Measurements from ENCODE around the gene NRL. TPM values are rescaled to one million over a fixed set of nuclear protein-coding genes. Genes with fewer than 3 reads are reported as not detected.
"Not testable (repeated sequence)": the region's sequence is repeated elsewhere in the genome, so short reads cannot be mapped to it uniquely, and the experiment has no call there.

NRL gene
- total RNA-seq, 1 experiment from 2014 or later = 3.1 TPM

- no peak for DNase-seq (ENCODE audit: low read depth)
These were observed 9.0 kb upstream of the NRL start for GRCh38 chr14:24123424-24124417.

GRCh38 chr14:24122898-24123297, 8.1 kb upstream of the NRL start:
- no peak for DNase-seq (ENCODE audit: low read depth)

GRCh38 chr14:24122416-24122815, 7.7 kb upstream of the NRL start:
- no peak for DNase-seq (ENCODE audit: low read depth)

- no peak for DNase-seq (ENCODE audit: low read depth)
These were observed 6.5 kb upstream of the NRL start for GRCh38 chr14:24121210-24121609.

DNA sequence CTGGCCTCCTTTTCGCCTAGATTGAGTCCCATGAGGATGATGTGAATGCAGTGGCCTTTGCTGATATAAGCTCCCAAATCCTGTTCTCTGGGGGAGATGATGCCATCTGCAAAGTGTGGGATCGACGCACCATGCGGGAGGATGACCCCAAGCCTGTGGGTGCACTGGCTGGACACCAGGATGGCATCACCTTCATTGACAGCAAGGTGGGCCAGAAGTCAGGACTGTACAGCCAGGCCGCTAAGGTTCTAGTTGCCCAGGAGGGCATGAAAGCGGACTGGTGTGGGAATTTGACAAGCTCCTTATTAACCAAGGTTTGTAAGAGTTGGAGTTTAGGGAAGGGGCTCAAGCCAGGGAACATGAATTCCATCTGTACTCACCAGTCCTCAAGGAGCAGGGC, 4.9 kb upstream of the NRL start:
- DNase-seq (ENCODE audit: low read depth) = no peak

DNA sequence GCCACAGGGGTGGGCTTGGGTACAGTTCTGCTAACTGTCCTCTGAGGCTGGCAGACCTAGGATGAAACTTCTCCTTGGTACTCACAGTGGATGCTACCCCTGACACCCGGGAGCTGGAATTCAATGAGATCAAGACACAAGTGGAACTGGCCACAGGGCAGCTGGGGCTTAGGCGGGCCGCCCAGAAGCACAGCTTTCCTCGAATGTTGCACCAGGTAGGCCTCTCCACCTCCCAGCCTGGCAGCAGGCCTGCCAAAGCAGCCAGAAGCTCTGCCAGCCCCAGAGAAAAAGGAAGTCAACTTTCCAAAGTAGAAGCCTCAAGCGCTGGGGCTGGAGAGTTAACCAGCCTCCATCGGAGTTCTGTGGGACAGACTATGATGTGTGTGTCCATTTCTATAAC, 2.4 kb upstream of the NRL start:
- DNase-seq (ENCODE audit: low read depth) = no peak

DNA sequence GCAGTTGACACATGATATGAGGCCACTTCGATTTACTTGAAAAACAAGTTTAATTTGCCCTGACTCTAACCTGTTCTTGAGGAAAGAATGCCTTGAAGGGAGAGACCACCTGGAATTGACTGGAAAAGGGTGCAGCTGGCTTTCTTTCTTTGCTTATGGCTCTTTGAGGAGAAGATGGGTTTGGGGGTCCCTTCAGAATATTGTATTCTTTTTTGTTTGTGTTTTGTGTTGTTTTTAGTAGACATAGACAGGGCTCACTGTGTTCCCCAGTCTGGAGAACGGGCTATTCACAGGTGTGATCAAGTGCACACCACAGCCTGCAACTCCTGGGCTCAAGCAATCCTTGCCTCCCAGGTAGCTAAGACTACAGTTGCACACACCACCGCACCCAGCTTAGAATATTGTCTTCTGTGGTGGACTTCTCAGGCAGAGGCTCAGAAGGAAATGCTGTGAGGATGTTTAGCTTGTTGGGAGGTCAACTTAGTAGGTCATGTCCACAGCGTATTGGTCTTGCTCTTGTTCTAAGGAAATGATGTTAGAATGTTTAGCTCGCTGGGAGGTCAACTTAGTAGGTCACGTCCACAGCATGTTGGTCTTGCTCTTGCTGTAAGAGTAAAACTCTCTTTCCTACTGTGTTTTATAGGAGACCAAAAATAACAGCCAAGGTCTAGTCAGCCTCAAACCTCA, 1.5 kb upstream of the NRL start:
- DNase-seq (ENCODE audit: low read depth) = no peak

GRCh38 chr14:24115422-24116127, 826 bp upstream of the NRL start:
- no peak for DNase-seq (ENCODE audit: low read depth)

DNA sequence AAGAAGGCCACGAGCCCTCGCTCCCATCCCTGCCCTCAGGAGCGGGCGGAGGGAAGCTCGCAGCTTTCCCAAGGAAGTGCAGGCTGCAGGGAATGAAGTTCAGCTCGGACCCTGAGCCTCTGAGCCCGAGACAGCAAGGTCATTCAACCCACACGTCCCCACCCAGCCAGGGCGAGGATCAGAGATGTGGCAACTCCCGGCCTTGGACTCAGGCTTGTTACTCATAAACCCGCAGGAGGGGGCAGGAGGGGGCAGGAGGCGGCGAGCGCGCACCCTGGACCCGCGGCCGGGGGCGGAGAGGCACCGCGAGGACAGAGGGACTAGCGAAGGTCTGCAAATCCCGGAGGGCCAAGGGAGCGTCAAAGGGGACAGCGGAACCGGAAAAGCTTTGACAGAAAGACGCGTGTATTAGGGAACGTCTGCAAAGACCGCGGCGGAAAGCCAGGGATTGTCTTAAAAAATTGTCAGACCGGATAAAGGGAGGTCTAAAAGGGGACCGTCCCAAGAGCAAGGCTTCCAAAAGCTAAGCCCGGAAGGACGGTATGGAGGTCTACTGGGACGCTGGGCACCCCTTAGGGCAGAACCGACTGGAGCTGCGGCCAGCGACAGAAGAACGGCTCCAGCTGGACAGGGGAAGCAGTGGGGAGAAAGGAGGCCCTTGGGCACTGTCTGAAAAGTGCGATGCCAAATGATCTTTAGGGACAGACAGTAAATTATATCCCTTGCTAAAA, 783 bp downstream of the NRL start:
- peak; percentile 94 for DNase-seq (ENCODE audit: low read depth)

- no peak for DNase-seq (ENCODE audit: low read depth)
These were observed 1.4 kb downstream of the NRL start for GRCh38 chr14:24113379-24113800.

DNA sequence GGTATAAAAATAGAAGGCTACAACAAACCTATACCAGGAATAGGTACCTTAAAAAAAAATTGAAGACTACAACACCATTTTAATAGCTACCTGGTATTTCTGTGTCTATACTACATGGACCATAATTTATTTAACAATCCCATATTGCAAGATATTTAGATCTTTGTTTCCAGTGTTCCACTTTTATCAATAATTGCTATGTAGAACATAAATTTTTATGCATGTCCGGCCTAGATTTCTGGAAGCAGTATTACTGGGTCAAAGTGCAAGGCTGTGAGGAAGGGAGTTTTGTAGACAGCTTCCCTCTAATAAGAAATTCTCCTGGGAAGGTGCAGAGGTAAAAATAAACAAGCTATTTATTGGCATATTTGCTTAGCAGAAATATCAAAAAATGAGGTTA, 4.2 kb downstream of the NRL start:
- no peak for DNase-seq (ENCODE audit: low read depth)

DNA sequence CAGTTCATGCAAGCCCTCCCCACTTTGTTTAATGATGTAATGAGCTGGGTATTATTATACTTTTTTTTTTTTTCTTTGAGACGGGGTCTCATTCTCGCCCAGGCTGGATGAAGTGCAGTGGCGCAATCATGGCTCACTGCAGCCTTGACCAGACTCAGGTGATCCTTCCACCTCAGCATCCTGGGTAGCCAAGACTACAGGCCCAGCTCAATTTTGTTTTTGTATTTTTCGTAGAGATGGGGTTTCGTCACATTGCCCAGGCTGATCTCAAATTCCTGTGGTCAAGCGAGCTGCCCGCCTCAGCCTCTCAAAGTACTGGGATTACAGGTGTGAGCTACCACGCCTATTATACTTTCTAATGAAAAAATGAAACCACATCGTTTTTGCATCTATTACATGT, 4.7 kb downstream of the NRL start:
- DNase-seq (ENCODE audit: low read depth) = no peak

GRCh38 chr14:24108336-24108874, 6.3 kb downstream of the NRL start:
- no peak for DNase-seq (ENCODE audit: low read depth)

GRCh38 chr14:24106672-24107271, 8.0 kb downstream of the NRL start:
- DNase-seq (ENCODE audit: low read depth) = no peak

DNA sequence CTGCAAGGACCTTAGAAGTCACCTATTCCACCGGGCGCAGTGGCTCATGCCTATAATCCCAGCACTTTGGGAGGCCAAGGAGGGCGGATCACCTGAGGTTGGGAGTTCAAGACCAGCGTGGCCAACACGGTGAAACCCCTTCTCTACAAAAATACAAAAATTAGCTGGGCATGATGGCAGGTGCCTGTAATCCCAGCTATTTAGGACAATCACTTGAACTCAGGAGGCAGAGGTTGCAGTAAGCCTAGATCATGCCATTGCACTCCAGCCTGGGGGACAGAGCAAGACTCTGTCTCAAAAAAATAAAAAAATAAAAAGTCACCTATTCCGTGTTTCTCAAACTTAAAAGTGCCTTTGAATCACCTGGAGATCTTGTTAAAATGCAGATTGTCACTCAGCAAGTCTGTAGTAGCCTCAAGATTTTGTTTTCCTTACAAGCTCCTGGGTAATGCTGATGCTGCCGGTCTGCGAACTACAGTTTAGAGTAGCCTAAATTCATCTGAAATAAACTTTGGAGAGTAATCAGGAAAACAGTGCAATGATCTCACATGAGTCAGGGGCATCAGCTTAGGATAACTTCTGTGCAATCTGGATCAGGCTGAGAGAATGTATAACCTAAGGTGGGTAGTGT, 9.0 kb downstream of the NRL start:
- DNase-seq (ENCODE audit: low read depth) = not testable (repeated sequence)

- DNase-seq (ENCODE audit: low read depth) = no peak
These were observed 11.3 kb downstream of the NRL start for GRCh38 chr14:24103451-24103850.

DNA sequence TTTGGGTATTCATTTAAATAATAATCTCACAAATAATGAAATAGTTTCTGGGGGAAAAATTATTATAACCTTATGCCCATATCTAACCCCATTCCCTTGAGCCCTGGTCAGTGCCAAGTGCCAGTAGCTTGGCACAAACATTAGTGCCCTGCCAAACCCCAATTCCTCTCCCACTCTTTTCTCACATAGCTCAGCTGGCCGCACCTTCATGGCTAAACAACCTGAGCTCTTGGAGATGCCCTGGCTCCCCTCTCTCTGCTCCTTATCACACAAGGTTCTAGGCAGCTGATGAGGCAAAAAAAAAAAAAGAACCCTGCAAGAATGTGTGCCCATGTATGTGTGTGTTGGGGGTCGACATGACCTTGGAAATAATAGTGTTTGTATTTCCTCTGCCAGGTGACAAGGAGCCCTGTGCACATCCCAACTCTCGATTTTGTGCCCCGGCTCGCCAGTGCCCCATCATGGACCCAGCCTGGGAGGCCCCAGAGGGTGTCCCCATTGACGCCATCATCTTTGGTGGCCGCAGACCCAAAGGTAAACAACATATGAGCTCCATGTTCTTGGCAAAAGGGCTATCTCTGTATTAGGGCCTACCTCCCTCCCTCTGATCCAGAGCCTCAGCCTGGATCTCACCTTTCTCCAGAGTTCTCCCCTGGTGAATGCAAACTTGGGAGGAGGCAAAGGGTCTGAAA, 12.2 kb downstream of the NRL start:
- DNase-seq (ENCODE audit: low read depth) = no peak

DNA sequence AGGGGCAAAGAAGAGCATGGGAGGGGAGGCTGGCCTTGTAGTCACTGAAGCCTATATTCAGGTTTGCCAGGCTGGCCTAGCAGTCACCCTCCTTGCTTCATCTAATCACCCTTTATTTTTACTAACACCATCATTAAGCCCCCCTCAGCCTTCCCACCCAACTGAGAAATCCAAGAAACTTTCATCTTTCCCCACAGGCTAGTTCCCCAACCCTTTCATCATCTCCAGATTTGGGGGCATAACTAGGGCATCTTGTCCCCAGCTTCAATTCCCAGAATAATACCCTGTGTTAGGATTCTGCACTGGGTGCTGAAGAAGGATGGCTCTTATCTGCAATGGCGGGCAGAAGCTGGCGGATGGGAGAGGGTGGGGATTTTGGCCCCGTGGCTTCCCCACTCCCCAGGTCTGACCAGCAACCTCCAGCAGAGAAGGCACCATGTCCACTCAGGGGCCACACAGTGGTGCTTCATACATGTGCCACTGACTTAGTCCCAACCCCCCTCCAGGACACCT, 13.7 kb downstream of the NRL start:
- DNase-seq (ENCODE audit: low read depth) = no peak

GRCh38 chr14:24100197-24100981, 14.4 kb downstream of the NRL start:
- DNase-seq (ENCODE audit: low read depth) = no peak
